K562 (cell line): Measurements from ENCODE around the gene ZNF672. TPM values are rescaled to one million over a fixed set of nuclear protein-coding genes. Genes with fewer than 3 reads are reported as not detected.

ENCODE experiments used
- ATAC-seq: fragments of 200-7000 bp; cut with Tn5 transposase; 3 replicates; pipeline ENCODE4 v1.9.1; 2020; ENCODE audit warnings: moderate library complexity
- Bru-seq: library from RNA; stranded (reverse); fragments of 400-500 nt; gene quantifications from one replicate; lab custom pipeline; 2021; lab: Mats Ljungman, UMichigan
- BruChase-seq, 2 experiments: library from RNA; stranded (reverse); fragments of 400-500 nt; gene quantifications; one replicate each; lab custom pipeline; 2021; lab: Mats Ljungman, UMichigan
- BruUV-seq: library from RNA; stranded (reverse); fragments of 400-500 nt; replicated peaks from 2 replicates; lab custom pipeline; 2021; lab: Mats Ljungman, UMichigan
- CTCF ChIA-PET: fragments of 300-600 bp; formaldehyde crosslinking; extraction: SDS; loops from one replicate; lab custom pipeline; 2021; ENCODE audit warnings: low intra/inter-chr PET ratio; lab: Yijun Ruan, JAX
- POLR2A ChIA-PET: fragments of 300-600, 350-650 bp; sonication (Branson Sonifier 250); formaldehyde crosslinking; extraction: SDS; loops from one replicate; lab custom pipeline; 2021; ENCODE audit warnings: antibody characterized with exemption, inconsistent platforms; lab: Yijun Ruan, JAX
- DNase-seq, 4 experiments: peaks; one replicate each; pipeline versions ENCODE4 v3.0.0 to v3.0.0-alpha.2; 2011 to 2018; ENCODE audit warnings: low spot score in 3 of 4, mixed read lengths in 3 of 4; ENCODE audit errors: extremely low read depth in 1 of 4
- FAIRE-seq: peaks from 2 replicates; lab custom pipeline; 2011; peaks lifted over from hg19 to GRCh38; lab: Jason Lieb, UNC
- H2AFZ ChIP-seq: 2 replicates; pipeline ENCODE4 v1.6.0; 2011; ENCODE audit warnings: low read depth, low read length, control low read depth, inconsistent platforms
- H3K27ac ChIP-seq: fragments of 200-600 bp; 3 replicates; pipeline ENCODE4 v1.8.0; 2011; ENCODE audit warnings: low read depth, mild to moderate bottlenecking, control low read depth, inconsistent platforms, low read length, moderate library complexity, mixed read lengths; ENCODE audit errors: extremely low read depth
- H3K27me3 ChIP-seq, 2 experiments: fragments of 300-600 bp in 1 of 2; 2 replicates in 1 of 2; 3 replicates in 1 of 2; pipeline versions ENCODE4 v1.6.0 to v1.8.0; 2011; ENCODE audit warnings: inconsistent platforms in 2 of 2, low read length in 2 of 2, mild to moderate bottlenecking in 1 of 2, mixed read lengths in 1 of 2, moderate library complexity in 1 of 2; ENCODE audit not compliant: control insufficient read depth in 2 of 2, insufficient read depth in 2 of 2
- H3K36me3 ChIP-seq: fragments of 300-600 bp; 3 replicates; pipeline ENCODE4 v1.8.0; 2011; ENCODE audit warnings: mild to moderate bottlenecking, low read length, inconsistent platforms; ENCODE audit not compliant: control insufficient read depth, insufficient read depth
- H3K4me1 ChIP-seq, 2 experiments: fragments of 200-600 bp in 1 of 2; replicated peaks in 1 of 2; 2 replicates in 1 of 2; 3 replicates in 1 of 2; pipeline versions ENCODE4 v1.5.1 to v1.8.0; 2011; ENCODE audit warnings: inconsistent platforms in 2 of 2, low read length in 2 of 2, mild to moderate bottlenecking in 1 of 2, mixed read lengths in 1 of 2, moderate library complexity in 1 of 2; ENCODE audit not compliant: control insufficient read depth in 2 of 2, insufficient read depth in 2 of 2
- H3K4me2 ChIP-seq: 2 replicates; pipeline ENCODE4 v1.6.1; 2011; ENCODE audit warnings: low read length, control low read depth, inconsistent platforms, mixed read lengths; ENCODE audit not compliant: insufficient read depth
- H3K4me3 ChIP-seq: fragments of 200-600 bp; sonication (generic), shearing (Covaris generic); 2 replicates; pipeline ENCODE4 v1.5.1; 2016; ENCODE audit warnings: control low read depth, inconsistent platforms
- H3K79me2 ChIP-seq: fragments of 200-600 bp; 3 replicates; pipeline ENCODE4 v1.8.0; 2011; ENCODE audit warnings: low read length, inconsistent platforms; ENCODE audit not compliant: control insufficient read depth, insufficient read depth
- H3K9ac ChIP-seq, 2 experiments: 2 replicates each; pipeline versions ENCODE4 v1.6.0 to v1.6.1; 2011; ENCODE audit warnings: low read depth in 2 of 2, low read length in 2 of 2, control low read depth in 1 of 2, inconsistent platforms in 1 of 2, mild to moderate bottlenecking in 1 of 2, mixed read lengths in 1 of 2; ENCODE audit not compliant: insufficient read depth in 1 of 2
- H3K9me1 ChIP-seq: one replicate; pipeline ENCODE4 v1.6.0; 2011; ENCODE audit warnings: inconsistent platforms, mild to moderate bottlenecking, low read length, moderate library complexity; ENCODE audit not compliant: control insufficient read depth, insufficient read depth
- H3K9me3 ChIP-seq: replicated peaks from 2 replicates; pipeline ENCODE4 v1.5.1; 2011; ENCODE audit warnings: low read depth, low read length, inconsistent platforms; ENCODE audit not compliant: control insufficient read depth, insufficient read depth
- H4K20me1 ChIP-seq: replicated peaks from 2 replicates; pipeline ENCODE4 v1.6.1; 2011; ENCODE audit warnings: low read length, inconsistent platforms, mixed read lengths; ENCODE audit not compliant: control insufficient read depth, insufficient read depth
- CCAR2 ChIP-seq: fragments of 200-400 bp; formaldehyde crosslinking; IDR thresholded peaks from 2 replicates; pipeline ENCODE4 v1.6.1; 2017; ENCODE audit warnings: mild to moderate bottlenecking, low read depth, low read length
- HES1 ChIP-seq: fragments of 450-650 bp; IDR thresholded peaks from 2 replicates; pipeline ENCODE4 v1.6.1; 2016; ENCODE audit warnings: low read depth, mild to moderate bottlenecking, moderate library complexity
- HMGN3 ChIP-seq: IDR thresholded peaks from 2 replicates; pipeline ENCODE4 v1.6.1; 2011; ENCODE audit warnings: borderline replicate concordance, low read depth, mild to moderate bottlenecking, mixed read lengths, low read length; ENCODE audit not compliant: insufficient read length; ENCODE audit errors: extremely low read depth
- MTA1 ChIP-seq: fragments of 450-650 bp; IDR thresholded peaks from 2 replicates; pipeline ENCODE4 v1.6.1; 2017; ENCODE audit warnings: borderline replicate concordance
- POLR2AphosphoS5 ChIP-seq: IDR thresholded peaks from 2 replicates; pipeline ENCODE4 v1.6.1; 2011; ENCODE audit warnings: mild to moderate bottlenecking, low read depth, low read length, moderate library complexity; ENCODE audit not compliant: control insufficient read depth, insufficient read depth
- RFX5 ChIP-seq: IDR thresholded peaks from 2 replicates; pipeline ENCODE4 v1.6.1; 2011; ENCODE audit warnings: low read depth, mild to moderate bottlenecking, improper control_type of control experiment, low read length
- TRIM24 ChIP-seq, 2 experiments: fragments of 450-650 bp; IDR thresholded peaks; 2 replicates each; pipeline ENCODE4 v1.6.1; 2016
- ZNF282 ChIP-seq: sonication (generic); formaldehyde crosslinking; IDR thresholded peaks from 2 replicates; pipeline ENCODE4 v1.8.1; 2023; ENCODE audit warnings: missing genetic modification reagents
- ZNF609 ChIP-seq: sonication (generic); formaldehyde crosslinking; IDR thresholded peaks from 2 replicates; pipeline ENCODE4 v1.8.1; 2023; ENCODE audit warnings: missing genetic modification reagents, mild to moderate bottlenecking, borderline replicate concordance
- WGBS: fragments of 100-300 bp; shearing (Covaris generic); methylation state at CpG from one replicate; pipeline ENCODE4 v1.1.6; 2016; ENCODE audit warnings: low coverage, mixed read lengths; ENCODE audit not compliant: insufficient coverage; ENCODE audit errors: missing lambda C conversion rate; 5-methylcytosine and 5-hydroxymethylcytosine counted together
- in situ Hi-C: fragments of 300-500 bp; cut with MboI; formaldehyde crosslinking; loops from 4 replicates; pipeline ENCODE4 v1.15.0; 2018; ENCODE audit warnings: inconsistent platforms, mixed read lengths
- intact Hi-C: fragments of 100-400 bp; cut with micrococcal nuclease; formaldehyde crosslinking; loops from 2 replicates; pipeline ENCODE4 v1.14.2; 2022
- long read RNA-seq, 3 experiments: library from polyadenylated mRNA in 2 of 3; library from RNA in 1 of 3; unstranded in 2 of 3; stranded (forward) in 1 of 3; transcript quantifications; one replicate each; pipeline ENCODE4 v2.0.0, GENCODE V29; 2019 to 2022
- polyA minus RNA-seq, 3 experiments: library from RNA; depleted of rRNA, polyadenylated mRNA; stranded (reverse); fragments of >200 nt; gene quantifications; 2 replicates each; pipeline ENCODE4 v1.2.3, GENCODE V29; 2011
- polyA plus RNA-seq, 8 experiments: library from polyadenylated mRNA; depleted of rRNA in 4 of 8; stranded (reverse) in 5 of 8; unstranded in 3 of 8; fragments of >200 nt; fragmentation: Nextera tagmentation in 2 of 8; fragmentation: Illumina TruSeq in 1 of 8; extraction: Ambion mirVana in 2 of 8; extraction: Trizol in 1 of 8; gene quantifications; 2 replicates each; pipeline versions ENCODE4 v1.2.1 to v1.2.3, GENCODE V29; 2011 to 2014; ENCODE audit warnings: inconsistent platforms in 1 of 8, missing spikeins in 1 of 8
- total RNA-seq, 7 experiments: library from RNA; depleted of rRNA in 6 of 7; stranded (reverse); fragments of >200 nt in 6 of 7; fragmentation: Illumina TruSeq in 2 of 7; extraction: Trizol in 2 of 7; gene quantifications; 2 replicates each; pipeline versions ENCODE4 v1.2.1 to v1.2.3, GENCODE V29; 2011 to 2021; ENCODE audit warnings: low replicate concordance in 1 of 7

Gene ZNF672
- 34.4 and 79.5 TPM in 2 replicates for total RNA-seq (2011; cell fraction: chromatin; rRNA removed; ENCODE audit: low replicate concordance)
- 65.9 and 72.4 TPM in 2 replicates for total RNA-seq (2011; cell fraction: nucleolus; rRNA removed)
- 48.4 and 53.1 TPM in 2 replicates for total RNA-seq (2011; cell fraction: nucleoplasm; rRNA removed)
- total RNA-seq (2014; rRNA removed) (40.0 and 54.3 TPM in 2 replicates), total RNA-seq (2014; rRNA removed; fragmentation: Illumina TruSeq; extraction: Trizol) (11.9 and 12.3 TPM in 2 replicates), total RNA-seq (2015; rRNA removed; fragmentation: Illumina TruSeq; extraction: Trizol) (18.7 and 18.9 TPM in 2 replicates), total RNA-seq (2021) (57.9 and 61.2 TPM in 2 replicates), polyA plus RNA-seq (2011; rRNA removed) (50.6 and 51.5 TPM in 2 replicates), polyA plus RNA-seq (2014; fragmentation: Illumina TruSeq; extraction: Trizol) (20.3 and 24.1 TPM in 2 replicates), polyA plus RNA-seq (2014; fragmentation: Nextera tagmentation; extraction: Ambion mirVana) (1 to 10 TPM; 1.9 to 3.1 TPM), polyA plus RNA-seq (2014; rRNA removed) (39.9 and 40.8 TPM in 2 replicates), polyA minus RNA-seq (2011; rRNA and poly(A)+ RNA removed) (34.0 and 51.2 TPM in 2 replicates), Bru-seq, nascent RNA (percentile 78 among the genes with signal in this experiment), BruChase-seq, experiment 1, labeled RNA remaining after a 2-hour chase (percentile 69 among the genes with signal in this experiment), BruChase-seq, experiment 2, labeled RNA remaining after a 6-hour chase (percentile 70 among the genes with signal in this experiment)
- polyA plus RNA-seq (2011; cell fraction: cytosol; rRNA removed) = 71.7 and 126 TPM in 2 replicates
- polyA plus RNA-seq (2011; cell fraction: nucleus; rRNA removed) = 54.1 and 88.1 TPM in 2 replicates
- 32.4 and 38.9 TPM in 2 replicates for polyA plus RNA-seq (2012)
- polyA minus RNA-seq (2011; cell fraction: cytosol; rRNA and poly(A)+ RNA removed) = 40.2 and 43.1 TPM in 2 replicates
- polyA minus RNA-seq (2011; cell fraction: nucleus; rRNA and poly(A)+ RNA removed) = 39.4 and 43.4 TPM in 2 replicates
- long read RNA-seq, experiment 1, transcript ZNF672-201 (4 exons, 2,989 nt) = major isoform, 80 of 189 reads
- long read RNA-seq, experiment 1, partial matches to known transcripts = 103 of 189 reads
- long read RNA-seq, experiment 1, other reads (novel, unspliced or antisense) = 5 of 189 reads
- long read RNA-seq, experiment 2, transcript ZNF672-201 (4 exons, 2,989 nt) = major isoform, 51 of 72 reads
- long read RNA-seq, experiment 2, partial matches to known transcripts = 19 of 72 reads
- long read RNA-seq, experiment 2, other reads (novel, unspliced or antisense) = 2 of 72 reads
- long read RNA-seq, experiment 3, transcript ZNF672-201 (4 exons, 2,989 nt) = major isoform, 19 of 24 reads
- long read RNA-seq, experiment 3, partial matches to known transcripts = 0 of 24 reads
- long read RNA-seq, experiment 3, other reads (novel, unspliced or antisense) = 5 of 24 reads

- Histone ChIP-seq H3K79me2 (peaks cover 55% of the 10 kb centered on the region), H3K4me2 (peak within 1 kb of the TSS; percentile 99), H2AFZ (peak within 1 kb of the TSS; percentile 93), H3K36me3 (peaks cover 15% of the 10 kb centered on the region; the same call in 2 of the 3 replicates), H3K4me3 (peak within 1 kb of the TSS; percentile 81), H3K9me1 (no peaks in the 10 kb centered on the region), H3K27me3 (no peaks in the 10 kb centered on the region), H3K4me1 (peaks cover 40 to 47% of the 10 kb centered on the region in 2 experiments), H3K9ac (peak within 1 kb of the TSS; percentile 88 to 96), H3K27ac (peak within 1 kb of the TSS; percentile 92), H4K20me1 (no peaks in the 10 kb centered on the region), H3K9me3 (no peaks in the 10 kb centered on the region)
- ChIA-PET POLR2A (interaction anchor here (0.6 to 6.1 kb wide), 20 partner anchors 9 to 1744 kb away, joined by 3 to 78 read pairs (median 4); partner anchors contain the start of genes PGBD2, SH3BP5L and ZNF692), CTCF (interaction anchor here (1.0 kb wide), 1 partner anchor 21 kb away, joined by 3 read pairs; the partner anchor contains the start of gene ZNF692)
- no TSS peak for BruUV-seq
- DNase-seq (peak; percentile 93 to 99 (median 96)), FAIRE-seq (peak; percentile 80), ATAC-seq (peak; percentile 88)
- in situ Hi-C loops = no loop called here
- WGBS = 0% methylated on average over 37 of the region's 48 CpGs
- intact Hi-C loops = loop anchor here (1.0 kb wide), 4 partner anchors 12 to 51 kb away; no protein-coding TSS in a partner anchor
- TF ChIP-seq ZNF609 (CRISPR knock-in tag) = no peak
- TF ChIP-seq RFX5 = peak; percentile 97
- TF ChIP-seq CCAR2 = no peak
- TF ChIP-seq ZNF282 = no peak
- TF ChIP-seq HMGN3 = peak; percentile 70
- no peak for TF ChIP-seq TRIM24 (IDR thresholded peaks at IDR 0.05)
- peak; percentile 89 for TF ChIP-seq POLR2AphosphoS5
- no peak; the same call in 1 of the 2 replicates for TF ChIP-seq HES1
- TF ChIP-seq MTA1 = no peak
Measured at GRCh38 chr1:248837781-248838356, at the start of gene ZNF672. ZNF672 (plus strand) TSS chr1:248838224; CDS start chr1:248847275, 9,051 bp downstream.
